Measurements from ENCODE around the gene C6orf58.

Gene C6orf58

GRCh38 chr6:127576874-127577273 lies at the start of gene C6orf58:
C6orf58 (plus strand) TSS chr6:127577174; CDS start chr6:127577186, 12 bp downstream.
- no peak for DNase-seq (ENCODE audit: low spot score)

- DNase-seq (ENCODE audit: low spot score): no peak
Observed at GRCh38 chr6:127533011-127533410, 44.0 kb upstream of the C6orf58 start.

- DNase-seq (ENCODE audit: low spot score): no peak
Observed at GRCh38 chr6:127533736-127534135, 43.2 kb upstream of the C6orf58 start.

GRCh38 chr6:127538750-127539264 lies 38.2 kb upstream of the C6orf58 start:
- DNase-seq (ENCODE audit: low spot score): no peak

GRCh38 chr6:127539272-127539671 lies 37.7 kb upstream of the C6orf58 start:
- DNase-seq (ENCODE audit: low spot score): no peak

GRCh38 chr6:127547215-127547614 lies 29.8 kb upstream of the C6orf58 start:
- DNase-seq (ENCODE audit: low spot score): no peak

- DNase-seq (ENCODE audit: low spot score): no peak
Observed at GRCh38 chr6:127547904-127548649, 28.9 kb upstream of the C6orf58 start.

- no peak for DNase-seq (ENCODE audit: low spot score)
Observed at GRCh38 chr6:127550403-127550802, 26.6 kb upstream of the C6orf58 start.

- no peak for DNase-seq (ENCODE audit: low spot score)
Observed at GRCh38 chr6:127554435-127555006, 22.5 kb upstream of the C6orf58 start.

GRCh38 chr6:127561660-127562059 lies 15.3 kb upstream of the C6orf58 start:
- DNase-seq (ENCODE audit: low spot score): no peak

- DNase-seq (ENCODE audit: low spot score): no peak
Observed at GRCh38 chr6:127564761-127565160, 12.2 kb upstream of the C6orf58 start.

- DNase-seq (ENCODE audit: low spot score): no peak
Observed at GRCh38 chr6:127566119-127566518, 10.9 kb upstream of the C6orf58 start.

- DNase-seq (ENCODE audit: low spot score): no peak
Observed at GRCh38 chr6:127566651-127567050, 10.3 kb upstream of the C6orf58 start.

- DNase-seq (ENCODE audit: low spot score): no peak
Observed at GRCh38 chr6:127567476-127567875, 9.5 kb upstream of the C6orf58 start.

- no peak for DNase-seq (ENCODE audit: low spot score)
Observed at GRCh38 chr6:127570739-127571389, 6.1 kb upstream of the C6orf58 start.

GRCh38 chr6:127578900-127579299 lies 1.9 kb downstream of the C6orf58 start:
- no peak for DNase-seq (ENCODE audit: low spot score)

GRCh38 chr6:127581576-127581975 lies 4.6 kb downstream of the C6orf58 start:
- no peak for DNase-seq (ENCODE audit: low spot score)

GRCh38 chr6:127582777-127583462 lies 5.9 kb downstream of the C6orf58 start:
- no peak for DNase-seq (ENCODE audit: low spot score)

GRCh38 chr6:127585123-127585522 lies 8.1 kb downstream of the C6orf58 start:
- no peak for DNase-seq (ENCODE audit: low spot score)

- no peak for DNase-seq (ENCODE audit: low spot score)
Observed at GRCh38 chr6:127586372-127586771, 9.4 kb downstream of the C6orf58 start.

- no peak for DNase-seq (ENCODE audit: low spot score)
Observed at GRCh38 chr6:127587875-127588274, 10.9 kb downstream of the C6orf58 start.

- no peak for DNase-seq (ENCODE audit: low spot score)
Observed at GRCh38 chr6:127589135-127589534, 12.2 kb downstream of the C6orf58 start.
